Measurements from ENCODE around the gene OPRL1. TPM values are rescaled to one million over a fixed set of nuclear protein-coding genes. Genes with fewer than 3 reads are reported as not detected.

OPRL1 gene
- total and polyA plus RNA-seq, 7 experiments from 2014 or later: 0.18 to 6.1 (median 1.1) TPM

DNA sequence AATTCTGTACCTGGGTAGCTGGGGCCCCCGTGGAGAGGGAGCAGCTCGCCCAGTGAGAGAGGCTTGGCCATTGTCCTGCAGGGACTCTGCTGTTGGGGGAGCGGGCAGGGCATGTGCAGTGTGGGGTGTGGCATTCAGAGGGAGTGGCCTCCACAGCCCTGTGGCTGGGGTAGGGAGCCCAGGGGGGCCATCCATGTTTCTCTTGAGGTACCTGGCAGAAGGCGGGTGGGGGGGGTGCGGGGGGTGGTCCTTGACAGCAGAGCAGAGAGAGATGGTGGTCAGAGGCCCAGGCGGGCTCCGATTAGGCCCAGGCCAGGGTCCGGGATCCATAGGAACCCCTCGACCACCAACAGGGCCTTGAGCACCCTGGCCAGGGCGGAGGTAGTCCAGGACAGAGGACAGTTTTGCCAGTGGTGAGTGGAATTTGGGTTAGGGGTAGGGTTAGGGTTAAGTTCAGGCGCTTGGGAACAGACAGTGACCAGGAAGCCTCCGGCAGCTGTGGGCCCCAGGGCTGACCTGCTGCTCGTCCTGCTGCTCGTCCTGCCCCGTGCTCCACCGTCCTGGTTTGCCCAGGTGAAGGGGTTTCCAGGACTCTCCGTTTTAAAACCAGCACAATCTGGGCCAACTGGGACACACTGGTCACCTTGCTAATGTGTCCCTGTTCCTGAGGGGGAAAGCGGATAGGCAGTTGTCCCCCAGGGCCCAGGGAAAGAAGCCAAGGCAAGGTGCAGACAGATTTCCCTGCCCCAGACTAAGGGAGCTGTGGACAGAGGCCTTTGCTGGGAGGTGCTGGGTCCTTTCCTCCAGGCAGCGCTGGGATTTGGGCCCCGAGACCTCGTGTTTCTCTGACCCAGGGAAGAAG is 59.5 kb downstream of the OPRL1 start:
- peaks cover 0 to 9% (median 3%) of the 10 kb centered on the region in 11 donors for H3K9me3 Mint-ChIP-seq
- Histone ChIP-seq H3K27me3 (ENCODE audit: control insufficient read depth in 2 of 2, insufficient read depth in 2 of 2, low read length in 2 of 2) (no peaks in the 10 kb centered on the region), H3K36me3 (ENCODE audit: control insufficient read depth in 2 of 3, insufficient read depth in 3 of 3, low read length in 3 of 3) (no peaks in the 10 kb centered on the region), H3K27ac (ENCODE audit: low read depth, low read length) (no peak overlapping the region), H3K4me3 (ENCODE audit: low read length) (no peak overlapping the region), H3K4me1 (ENCODE audit: control insufficient read depth in 2 of 2, insufficient read depth in 2 of 2, low read length in 2 of 2) (no peaks in the 10 kb centered on the region), H3K9me3 (ENCODE audit: control insufficient read depth in 2 of 3, low read length in 3 of 3) (no peaks in the 10 kb centered on the region)
- peaks cover 0 to 5% (median 0%) of the 10 kb centered on the region in 7 donors for H3K4me1 Mint-ChIP-seq
- peaks cover 0 to 3% (median 0%) of the 10 kb centered on the region in 5 donors for H3K36me3 Mint-ChIP-seq
- ATAC-seq (no peak), DNase-seq (peak in 1 of 9 donors; percentile 13)
- CTCF ChIA-PET: no interaction called here
- H3K27ac Mint-ChIP-seq: no peak overlapping the region
- H3K27me3 Mint-ChIP-seq: peaks cover 0 to 13% (median 4%) of the 10 kb centered on the region in 5 donors
- intact Hi-C loops (cut with micrococcal nuclease): no loop called here
- H3K4me3 Mint-ChIP-seq: no peak overlapping the region
- POLR2A ChIA-PET: no interaction called here

DNA sequence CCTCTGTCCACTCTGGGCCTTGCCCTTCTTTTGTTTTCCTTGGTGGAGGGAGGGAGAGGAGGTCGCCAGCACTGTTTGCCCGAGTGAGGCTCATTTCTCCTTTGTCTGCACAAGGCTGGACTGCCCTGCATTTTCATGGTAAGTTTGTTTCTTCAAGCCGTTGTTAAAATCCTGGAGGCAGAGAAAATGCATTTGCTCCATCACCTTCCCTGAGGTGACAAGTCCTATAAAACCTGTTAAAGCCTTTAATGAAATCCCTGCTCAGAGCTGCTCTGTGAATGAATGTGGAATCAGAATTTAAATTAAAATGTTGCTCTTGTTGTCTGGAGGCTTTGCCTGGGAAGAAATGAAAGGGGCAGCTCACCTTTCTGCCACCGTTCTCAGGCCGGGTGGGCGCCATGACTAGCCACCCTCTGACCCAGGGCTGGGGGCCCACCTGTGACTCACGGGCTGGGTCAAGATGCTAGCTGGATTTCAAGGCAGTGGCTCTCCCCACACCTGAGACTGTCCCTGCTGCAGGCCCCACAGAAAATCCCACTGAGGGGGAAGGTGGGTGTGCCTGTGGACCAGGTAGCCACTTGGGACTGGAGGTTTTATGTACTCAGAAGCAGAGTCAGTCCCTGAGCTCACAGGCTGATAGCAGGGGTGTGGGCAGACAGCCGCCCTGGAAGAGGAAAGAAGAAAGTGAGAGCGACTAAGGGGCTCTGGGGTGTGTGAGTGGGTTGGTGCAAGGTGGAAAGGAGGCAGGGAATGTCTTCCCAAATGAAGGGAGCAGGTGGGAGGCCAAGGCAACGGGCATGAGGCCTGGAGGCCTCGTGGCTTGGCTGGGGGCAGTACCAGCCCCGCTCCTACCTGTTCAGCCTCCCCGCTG is 60.4 kb downstream of the OPRL1 start:
- POLR2A ChIA-PET: no interaction called here
- Mint-ChIP-seq H3K4me3 (peak overlapping the region in 1 of 10 donors; percentile 54), H3K27ac (peak overlapping the region in 1 of 9 donors; percentile 45)

DNA sequence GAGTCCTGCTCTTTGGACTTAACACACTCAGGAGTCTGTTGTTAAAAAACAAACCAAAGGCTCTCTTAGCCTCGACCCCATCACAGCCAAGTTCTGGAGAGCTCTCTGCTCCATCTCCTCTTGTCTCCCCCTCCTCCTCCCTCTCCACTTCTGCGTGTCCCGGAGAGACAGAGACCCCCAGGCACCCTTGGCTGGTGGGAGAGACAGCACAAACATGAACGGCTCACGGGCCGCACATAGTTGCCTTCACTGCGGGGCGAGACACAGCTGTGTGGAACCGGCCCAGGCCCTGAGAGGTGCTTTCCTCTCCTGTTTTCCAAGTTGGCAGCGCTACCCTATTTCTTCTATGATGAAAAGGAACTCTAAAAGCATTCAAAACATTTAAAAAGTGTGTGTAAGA is 61.1 kb downstream of the OPRL1 start:
- H3K36me3 ChIP-seq (ENCODE audit: control insufficient read depth in 2 of 3, insufficient read depth in 3 of 3, low read length in 3 of 3): no peaks in the 10 kb centered on the region
- H3K9me3 ChIP-seq (ENCODE audit: control insufficient read depth in 2 of 3, low read length in 3 of 3): peaks cover 0 to 11% (median 0%) of the 10 kb centered on the region in 3 experiments
- no peak overlapping the region for H3K4me3 ChIP-seq (ENCODE audit: low read length)
- no peak overlapping the region for H3K27ac ChIP-seq (ENCODE audit: low read depth, low read length)
- H3K9me3 Mint-ChIP-seq: peaks cover 4 to 19% (median 9%) of the 10 kb centered on the region in 11 donors
- peak in 1 of 9 donors; percentile 14 for DNase-seq
- ATAC-seq: no peak
- H3K4me3 Mint-ChIP-seq: no peak overlapping the region
- CTCF ChIA-PET: no interaction called here
- peaks cover 0 to 3% (median 0%) of the 10 kb centered on the region in 7 donors for H3K4me1 Mint-ChIP-seq
- intact Hi-C loops (cut with micrococcal nuclease): no loop called here
- H3K27me3 Mint-ChIP-seq: peaks cover 0 to 12% (median 2%) of the 10 kb centered on the region in 5 donors
- H3K36me3 Mint-ChIP-seq: peaks cover 0 to 10% (median 0%) of the 10 kb centered on the region in 5 donors
- H3K27me3 ChIP-seq (ENCODE audit: control insufficient read depth in 2 of 2, insufficient read depth in 2 of 2, low read length in 2 of 2): no peaks in the 10 kb centered on the region
- peak overlapping the region in 1 of 9 donors; percentile 45 for H3K27ac Mint-ChIP-seq
- POLR2A ChIA-PET: no interaction called here
- no peaks in the 10 kb centered on the region for H3K4me1 ChIP-seq (ENCODE audit: control insufficient read depth in 2 of 2, insufficient read depth in 2 of 2, low read length in 2 of 2)

More for the DNA sequence above, 60.4 kb downstream of the OPRL1 start:
- no peak for ATAC-seq
- peaks cover 4 to 15% (median 7%) of the 10 kb centered on the region in 11 donors for H3K9me3 Mint-ChIP-seq
- no peak overlapping the region for H3K4me3 ChIP-seq (ENCODE audit: low read length)
- no peaks in the 10 kb centered on the region for H3K36me3 ChIP-seq (ENCODE audit: control insufficient read depth in 2 of 3, insufficient read depth in 3 of 3, low read length in 3 of 3)
- H3K27ac ChIP-seq (ENCODE audit: low read depth, low read length): no peak overlapping the region
- H3K4me1 ChIP-seq (ENCODE audit: control insufficient read depth in 2 of 2, insufficient read depth in 2 of 2, low read length in 2 of 2): no peaks in the 10 kb centered on the region
- H3K4me1 Mint-ChIP-seq: peaks cover 0 to 5% (median 0%) of the 10 kb centered on the region in 7 donors
- peaks cover 0 to 16% (median 4%) of the 10 kb centered on the region in 5 donors for H3K27me3 Mint-ChIP-seq
- CTCF ChIA-PET: no interaction called here
- intact Hi-C loops (cut with micrococcal nuclease): no loop called here
- no peaks in the 10 kb centered on the region for H3K27me3 ChIP-seq (ENCODE audit: control insufficient read depth in 2 of 2, insufficient read depth in 2 of 2, low read length in 2 of 2)
- H3K36me3 Mint-ChIP-seq: peaks cover 0 to 10% (median 0%) of the 10 kb centered on the region in 5 donors
- DNase-seq: peak in 1 of 9 donors; percentile 16
- peaks cover 0 to 6% (median 0%) of the 10 kb centered on the region in 3 experiments for H3K9me3 ChIP-seq (ENCODE audit: control insufficient read depth in 2 of 3, low read length in 3 of 3)

DNA sequence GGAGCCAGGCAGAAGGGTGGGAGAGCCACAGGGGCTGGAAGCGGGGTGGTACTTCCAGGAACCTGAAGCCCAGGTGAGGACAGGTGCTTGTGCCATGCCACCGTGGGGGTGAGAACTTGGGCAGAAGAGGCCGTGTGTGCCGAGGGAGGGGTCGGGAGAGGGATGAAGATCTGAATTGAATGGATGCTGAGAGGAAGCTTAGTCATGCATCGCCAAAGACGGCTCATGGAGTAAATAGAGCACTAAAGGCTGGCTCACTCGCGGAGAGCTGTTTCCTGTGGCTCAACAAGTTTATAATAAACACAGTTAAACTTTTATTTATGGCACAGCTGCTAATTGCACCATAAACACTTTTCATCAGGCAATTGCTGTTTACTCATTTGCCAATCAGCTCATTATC is 62.7 kb downstream of the OPRL1 start:
- Histone ChIP-seq H3K4me1 (ENCODE audit: control insufficient read depth in 2 of 2, insufficient read depth in 2 of 2, low read length in 2 of 2) (no peaks in the 10 kb centered on the region), H3K27ac (ENCODE audit: low read depth, low read length) (no peak overlapping the region), H3K27me3 (ENCODE audit: control insufficient read depth in 2 of 2, insufficient read depth in 2 of 2, low read length in 2 of 2) (no peaks in the 10 kb centered on the region), H3K36me3 (ENCODE audit: control insufficient read depth in 2 of 3, insufficient read depth in 3 of 3, low read length in 3 of 3) (no peaks in the 10 kb centered on the region), H3K9me3 (ENCODE audit: control insufficient read depth in 2 of 3, low read length in 3 of 3) (peaks cover 0 to 11% (median 0%) of the 10 kb centered on the region in 3 experiments), H3K4me3 (ENCODE audit: low read length) (no peak overlapping the region)
- intact Hi-C loops (cut with micrococcal nuclease): no loop called here
- peaks cover 0 to 3% (median 0%) of the 10 kb centered on the region in 7 donors for H3K4me1 Mint-ChIP-seq
- ATAC-seq: no peak
- ChIA-PET POLR2A (no interaction called here), CTCF (no interaction called here)
- H3K27ac Mint-ChIP-seq: peak overlapping the region in 1 of 9 donors; percentile 42
- peaks cover 4 to 19% (median 10%) of the 10 kb centered on the region in 11 donors for H3K9me3 Mint-ChIP-seq
- peaks cover 0 to 12% (median 0%) of the 10 kb centered on the region in 5 donors for H3K27me3 Mint-ChIP-seq
- no peak overlapping the region for H3K4me3 Mint-ChIP-seq
- no peak for DNase-seq
- H3K36me3 Mint-ChIP-seq: peaks cover 0 to 10% (median 0%) of the 10 kb centered on the region in 5 donors

DNA sequence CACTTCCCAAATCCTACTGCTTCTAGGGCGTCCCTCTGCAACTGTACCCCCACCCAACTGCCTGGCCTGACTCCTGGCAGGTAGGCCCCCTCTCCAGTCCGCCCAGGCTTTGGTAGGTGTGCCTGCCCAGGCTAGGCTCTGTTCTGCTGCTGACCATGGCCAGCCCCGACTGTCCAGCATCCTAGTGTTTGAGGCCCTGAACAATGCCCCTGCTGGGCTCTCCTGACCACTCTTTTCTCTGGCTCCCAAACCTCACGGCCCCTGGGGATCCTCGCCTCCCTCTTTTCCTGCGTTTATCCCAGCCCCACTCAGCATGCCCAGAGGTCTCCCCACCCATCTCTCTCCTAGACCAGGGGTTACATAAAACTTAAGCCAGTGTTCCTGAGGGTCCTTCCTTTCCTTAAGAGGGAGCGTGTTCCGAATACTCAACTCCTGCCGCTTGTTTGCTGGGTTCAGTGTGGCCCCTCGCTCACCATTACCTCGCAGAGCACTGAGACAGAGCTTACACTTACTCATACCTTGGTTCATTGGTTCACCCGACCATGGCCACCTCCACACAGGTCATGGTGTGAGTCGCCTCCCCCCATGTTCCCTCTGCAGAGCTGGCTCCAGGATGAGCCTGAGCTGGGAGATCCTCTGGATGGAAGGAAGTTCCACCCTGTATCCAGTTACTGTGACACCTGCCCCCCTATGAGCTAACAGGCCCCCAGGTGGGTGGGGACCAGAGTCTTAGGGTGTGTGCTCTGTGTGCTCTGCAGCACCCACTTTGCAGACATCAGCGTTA is 63.3 kb downstream of the OPRL1 start:
- H3K27me3 ChIP-seq (ENCODE audit: control insufficient read depth in 2 of 2, insufficient read depth in 2 of 2, low read length in 2 of 2): no peaks in the 10 kb centered on the region
- intact Hi-C loops (cut with micrococcal nuclease): no loop called here
- DNase-seq (no peak), ATAC-seq (peak; percentile 22)
- no peaks in the 10 kb centered on the region for H3K4me1 ChIP-seq (ENCODE audit: control insufficient read depth in 2 of 2, insufficient read depth in 2 of 2, low read length in 2 of 2)
- peaks cover 0 to 11% (median 0%) of the 10 kb centered on the region in 3 experiments for H3K9me3 ChIP-seq (ENCODE audit: control insufficient read depth in 2 of 3, low read length in 3 of 3)
- Mint-ChIP-seq H3K27me3 (peaks cover 0 to 12% (median 0%) of the 10 kb centered on the region in 5 donors), H3K27ac (no peak overlapping the region), H3K9me3 (peaks cover 4 to 19% (median 10%) of the 10 kb centered on the region in 11 donors), H3K36me3 (peaks cover 0 to 10% (median 0%) of the 10 kb centered on the region in 5 donors), H3K4me3 (no peak overlapping the region), H3K4me1 (peaks cover 0 to 3% (median 0%) of the 10 kb centered on the region in 7 donors)
- ChIA-PET CTCF (no interaction called here), POLR2A (no interaction called here)
- no peak overlapping the region for H3K27ac ChIP-seq (ENCODE audit: low read depth, low read length)
- no peaks in the 10 kb centered on the region for H3K36me3 ChIP-seq (ENCODE audit: control insufficient read depth in 2 of 3, insufficient read depth in 3 of 3, low read length in 3 of 3)
- H3K4me3 ChIP-seq (ENCODE audit: low read length): no peak overlapping the region
